ENCODE measurements around the gene CHST14. TPM values are rescaled to one million over a fixed set of nuclear protein-coding genes. Genes with fewer than 3 reads are reported as not detected.

Gene CHST14
- total and polyA plus RNA-seq, 7 donors, result 2.5 to 5.3 (median 4.1) TPM

GRCh38 chr15:40498891-40499290, 28.1 kb downstream of the CHST14 start:
- H3K27ac ChIP-seq, result no peak overlapping the region
- H3K36me3 ChIP-seq (ENCODE audit: insufficient read depth in 1 of 2, low read depth in 1 of 2), result no peaks in the 10 kb centered on the region
- H3K27me3 ChIP-seq (ENCODE audit: insufficient read depth in 3 of 3, low read length in 2 of 3), result no peaks in the 10 kb centered on the region
- no peak for TF ChIP-seq CTCF (IDR thresholded peaks at IDR 0.05)
- ATAC-seq (no peak), DNase-seq (no peak)
- H3K4me1 ChIP-seq, result no peaks in the 10 kb centered on the region
- H3K9me3 ChIP-seq, result no peaks in the 10 kb centered on the region
- H3K4me3 ChIP-seq, result no peak overlapping the region
- WGBS, 3 donors, result 76 to 81% (median 77%) methylated on average over 4 of the region's 4 CpGs
- intact Hi-C loops (cut with DNase I), result no loop called here

GRCh38 chr15:40499931-40500330, 29.1 kb downstream of the CHST14 start:
- no peaks in the 10 kb centered on the region for H3K4me1 ChIP-seq
- TF ChIP-seq CTCF (IDR thresholded peaks at IDR 0.05), result no peak
- H3K27ac ChIP-seq, result no peak overlapping the region
- H3K27me3 ChIP-seq (ENCODE audit: insufficient read depth in 3 of 3, low read length in 2 of 3), result no peaks in the 10 kb centered on the region
- no peak overlapping the region for H3K4me3 ChIP-seq
- ATAC-seq (no peak), DNase-seq (no peak)
- intact Hi-C loops (cut with DNase I), result no loop called here
- no peaks in the 10 kb centered on the region for H3K36me3 ChIP-seq (ENCODE audit: insufficient read depth in 1 of 2, low read depth in 1 of 2)
- WGBS, 3 donors, result 82 to 94% (median 88%) methylated on average over 4 of the region's 4 CpGs
- no peaks in the 10 kb centered on the region for H3K9me3 ChIP-seq

- Histone ChIP-seq H3K9me3 (no peaks in the 10 kb centered on the region), H3K4me1 (no peaks in the 10 kb centered on the region), H3K27me3 (ENCODE audit: insufficient read depth in 3 of 3, low read length in 2 of 3) (no peaks in the 10 kb centered on the region), H3K4me3 (no peak overlapping the region), H3K27ac (no peak overlapping the region), H3K36me3 (ENCODE audit: insufficient read depth in 1 of 2, low read depth in 1 of 2) (no peaks in the 10 kb centered on the region)
- ATAC-seq (peak in 1 of 4 donors; percentile 46), DNase-seq (no peak)
- intact Hi-C loops (cut with DNase I), result no loop called here
- 74 to 81% (median 81%) methylated on average over 4 of the region's 4 CpGs for WGBS, 3 donors
- no peak for TF ChIP-seq CTCF (IDR thresholded peaks at IDR 0.05)
These were observed 30.0 kb downstream of the CHST14 start for GRCh38 chr15:40500568-40501330.

GRCh38 chr15:40501487-40501886, 30.7 kb downstream of the CHST14 start:
- Histone ChIP-seq H3K36me3 (ENCODE audit: insufficient read depth in 1 of 2, low read depth in 1 of 2) (no peaks in the 10 kb centered on the region), H3K4me1 (no peaks in the 10 kb centered on the region), H3K9me3 (no peaks in the 10 kb centered on the region), H3K27ac (no peak overlapping the region), H3K27me3 (ENCODE audit: insufficient read depth in 3 of 3, low read length in 2 of 3) (no peaks in the 10 kb centered on the region), H3K4me3 (no peak overlapping the region)
- DNase-seq (no peak), ATAC-seq (no peak)
- TF ChIP-seq CTCF (IDR thresholded peaks at IDR 0.05), result no peak
- WGBS, 3 donors, result 68 to 70% (median 70%) methylated on average over 6 of the region's 6 CpGs
- intact Hi-C loops (cut with DNase I), result no loop called here

Data from psoas muscle (tissue), 8 donors.